HEK293T (cell line): ENCODE data around the gene DDX24.

ENCODE experiments used
- ARNT ChIP-seq: fragments of 450-650 bp; IDR thresholded peaks from 2 replicates; pipeline ENCODE4 v1.6.1; 2017; ENCODE audit warnings: mild to moderate bottlenecking
- PKNOX1 ChIP-seq: fragments of 450-650 bp; IDR thresholded peaks from 2 replicates; pipeline ENCODE4 v1.6.1; 2016
- SP1 ChIP-seq: fragments of 450-650 bp; IDR thresholded peaks from 2 replicates; pipeline ENCODE4 v1.6.1; 2017

GRCh38 chr14:94051779-94052178 lies 29.2 kb downstream of the DDX24 start:
- TF ChIP-seq ARNT = no peak
- TF ChIP-seq PKNOX1 = no peak
- TF ChIP-seq SP1 = no peak
